Medulla oblongata (tissue), 1 donor: ENCODE measurements around the gene PPIC.
"Not testable (repeated sequence)": the region's sequence is repeated elsewhere in the genome, so short reads cannot be mapped to it uniquely, and the experiment has no call there.

Source experiments
- DNase-seq: peaks from one replicate; pipeline ENCODE4 v3.0.0-alpha.2; 2015; ENCODE audit errors: extremely low spot score

PPIC gene

GRCh38 chr5:123012321-123012720 lies 24.2 kb downstream of the PPIC start:
- DNase-seq = no peak

- DNase-seq = no peak
Observed at GRCh38 chr5:123007754-123008153, 28.8 kb downstream of the PPIC start.

- no peak for DNase-seq
Observed at GRCh38 chr5:123007182-123007581, 29.3 kb downstream of the PPIC start.

- no peak for DNase-seq
Observed at GRCh38 chr5:123001808-123002207, 34.7 kb downstream of the PPIC start.

DNA sequence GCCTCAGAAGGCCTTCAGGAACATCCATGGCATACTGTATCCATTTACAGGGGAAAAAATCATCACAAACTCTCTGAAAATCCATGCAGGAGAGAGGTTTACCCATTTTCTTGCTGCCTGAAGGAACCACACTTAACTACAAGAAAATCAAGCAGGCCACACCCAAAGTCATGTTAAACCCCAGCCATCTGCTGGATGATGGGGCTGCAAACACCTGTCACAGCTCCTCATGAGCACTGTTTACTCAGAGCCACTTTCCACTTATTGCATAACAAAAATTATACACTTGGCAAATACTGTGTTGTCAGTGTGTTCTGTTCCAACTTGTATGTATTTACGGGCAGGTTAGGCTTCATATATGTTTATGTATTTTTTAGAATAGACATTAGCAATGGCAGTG lies 35.8 kb downstream of the PPIC start:
- no peak for DNase-seq

GRCh38 chr5:122999947-123000563 lies 36.5 kb downstream of the PPIC start:
- DNase-seq = peak; percentile 27

DNA sequence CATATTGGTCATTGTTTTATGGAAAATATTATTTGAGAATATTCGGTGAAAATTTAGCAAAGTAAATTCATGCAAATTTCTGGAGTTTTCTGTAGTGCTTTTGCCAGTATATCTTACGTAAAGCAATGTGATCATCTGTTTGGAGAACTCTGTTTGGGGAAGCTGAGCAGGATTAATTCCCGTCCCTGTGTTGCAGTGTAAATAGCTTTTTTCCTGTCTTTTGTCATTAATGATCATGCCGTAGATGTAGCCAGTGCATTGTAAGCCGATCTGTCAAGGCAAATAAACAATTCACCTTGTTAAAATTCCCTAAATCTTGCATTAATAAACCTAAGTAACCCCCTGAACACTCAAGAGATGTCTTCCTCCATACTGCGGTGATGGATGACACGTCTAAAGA lies 39.2 kb downstream of the PPIC start:
- no peak for DNase-seq

DNA sequence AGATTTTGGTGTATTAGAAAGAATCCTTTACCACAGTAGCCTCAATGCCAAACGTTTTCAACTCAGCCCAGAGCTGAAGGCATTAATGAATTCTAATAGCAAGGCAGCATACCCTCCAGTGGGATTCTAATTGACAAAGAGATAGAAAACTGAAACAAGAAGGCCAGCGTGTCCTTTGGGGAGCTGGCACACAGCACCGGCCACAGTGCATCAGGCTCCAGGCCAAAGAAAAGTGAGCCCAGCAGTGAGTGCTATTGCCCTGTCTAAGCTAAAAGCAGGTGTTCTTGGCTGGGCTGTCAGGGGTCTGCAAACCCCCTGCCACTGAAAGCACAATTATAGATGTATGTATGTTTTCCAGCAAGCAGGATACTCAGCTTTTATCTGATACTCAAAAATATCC lies 40.4 kb downstream of the PPIC start:
- DNase-seq = peak; percentile 25

- no peak for DNase-seq
Observed at GRCh38 chr5:122985954-122986721, 50.4 kb downstream of the PPIC start.

DNA sequence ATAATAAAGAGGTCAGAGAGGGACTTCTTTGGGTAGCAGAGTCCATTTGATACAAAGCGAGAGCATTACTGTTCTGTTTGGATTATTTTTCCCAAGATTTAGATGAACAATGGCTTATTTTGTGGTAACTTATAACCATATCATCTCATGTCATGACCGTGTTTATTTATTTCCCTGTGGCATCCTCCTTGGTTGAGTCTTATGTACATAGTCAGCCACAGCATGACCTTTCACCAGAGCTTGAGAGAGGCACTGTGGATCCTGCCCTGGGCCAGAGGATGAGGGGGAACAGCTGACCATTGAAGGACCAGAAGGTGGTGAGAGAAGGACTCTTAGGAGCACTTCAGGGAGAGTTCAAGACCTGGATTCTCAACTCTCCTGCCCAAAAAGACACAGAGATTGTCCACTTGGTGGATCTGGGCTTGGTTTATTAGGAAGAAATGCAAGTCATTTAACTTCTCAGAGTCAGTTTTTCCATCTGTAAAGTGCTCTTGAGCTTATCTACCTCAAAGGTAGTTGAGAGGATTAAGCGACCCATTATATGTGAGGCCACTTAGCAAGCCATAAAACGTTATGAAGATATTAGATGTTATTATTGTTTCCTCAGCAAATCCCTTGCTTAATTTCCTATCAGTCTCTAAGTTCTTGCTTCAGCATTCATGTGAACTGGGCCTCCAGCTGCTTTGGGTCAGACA lies 51.4 kb downstream of the PPIC start:
- no peak for DNase-seq

- DNase-seq = no peak
Observed at GRCh38 chr5:122984425-122984824, 52.1 kb downstream of the PPIC start.

DNA sequence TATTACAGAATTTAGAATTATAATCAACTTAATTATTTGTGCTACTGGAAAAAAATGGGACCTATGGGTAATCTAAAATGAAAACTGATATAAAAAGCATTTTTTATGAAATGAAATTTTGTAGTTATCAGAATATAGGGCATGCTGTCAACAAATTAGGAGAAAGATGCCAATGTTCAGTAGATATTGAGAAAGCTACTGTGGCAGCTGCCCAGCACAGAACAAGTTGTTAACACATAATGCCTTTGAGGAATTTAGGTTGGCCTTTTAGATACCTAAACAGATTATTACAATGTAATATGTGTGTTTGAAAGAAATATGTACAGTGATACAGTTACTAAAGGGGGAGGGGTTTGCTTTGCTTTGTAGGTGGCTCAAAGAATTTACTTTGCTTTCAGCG lies 54.1 kb downstream of the PPIC start:
- DNase-seq = no peak

- no peak for DNase-seq
Observed at GRCh38 chr5:122981846-122982245, 54.7 kb downstream of the PPIC start.

- DNase-seq = no peak
Observed at GRCh38 chr5:122978644-122979297, 57.8 kb downstream of the PPIC start.

DNA sequence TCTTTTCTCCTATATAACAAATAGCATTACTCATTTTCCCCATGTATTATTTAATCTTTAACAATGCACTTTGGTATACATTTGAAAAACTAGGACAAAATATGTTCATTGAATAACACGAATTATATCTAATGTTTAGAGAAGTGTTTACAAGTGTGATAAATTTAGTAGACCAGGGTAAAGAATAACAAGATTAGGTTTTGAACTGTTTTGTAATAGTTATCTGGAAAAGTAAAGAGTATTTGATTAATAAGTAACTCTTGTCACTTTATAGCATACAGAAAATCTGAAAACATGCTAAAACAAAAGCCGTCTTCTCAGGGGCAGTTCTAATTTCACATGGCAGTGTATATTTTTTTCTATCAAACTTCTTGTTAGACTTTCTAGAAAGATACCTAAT lies 58.5 kb downstream of the PPIC start:
- no peak for DNase-seq

GRCh38 chr5:122977319-122977718 lies 59.2 kb downstream of the PPIC start:
- DNase-seq = no peak

DNA sequence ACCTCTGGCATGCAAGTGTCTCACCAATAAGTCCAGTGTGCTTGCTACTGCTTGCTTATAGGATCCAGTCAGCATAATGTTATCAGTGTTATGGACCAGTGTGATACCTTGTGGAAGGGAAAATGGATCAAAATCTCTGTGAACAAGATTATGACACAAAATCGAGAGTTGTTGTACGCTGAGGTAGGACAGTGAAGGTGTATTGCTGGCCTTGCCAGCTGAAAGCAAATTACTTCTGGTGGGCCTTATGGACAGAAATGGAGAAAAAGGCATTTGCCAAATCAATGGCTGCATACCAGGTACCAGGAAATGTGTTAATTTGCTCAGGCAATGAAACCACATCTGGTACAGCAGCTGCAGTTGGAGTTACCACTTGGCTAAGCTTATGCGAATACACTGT lies 62.3 kb downstream of the PPIC start:
- DNase-seq = not testable (repeated sequence)

GRCh38 chr5:122973759-122974158 lies 62.8 kb downstream of the PPIC start:
- DNase-seq = not testable (repeated sequence)
